ENCODE data around the gene RAPGEF5.

RAPGEF5 gene

DNA sequence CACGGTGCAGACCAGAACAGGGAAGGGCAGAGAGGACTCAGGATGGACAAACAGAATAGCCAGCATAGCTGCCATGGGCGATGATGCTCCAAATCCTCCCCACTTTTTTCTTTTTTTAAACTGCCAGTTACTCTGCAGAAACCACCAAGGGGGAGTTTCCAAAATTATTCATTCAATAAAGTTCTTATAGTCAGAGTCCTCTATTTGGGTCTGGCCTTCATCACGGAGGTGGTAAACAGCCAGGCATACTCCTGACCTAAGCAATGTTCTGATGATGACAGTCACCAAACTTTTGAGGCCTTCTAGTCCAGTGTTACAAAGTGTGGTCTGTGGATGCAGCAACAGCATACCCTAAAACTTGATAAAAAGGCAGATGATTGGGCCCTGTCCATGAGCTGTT is 12.3 kb downstream of the RAPGEF5 start:
- no peak for DNase-seq

DNA sequence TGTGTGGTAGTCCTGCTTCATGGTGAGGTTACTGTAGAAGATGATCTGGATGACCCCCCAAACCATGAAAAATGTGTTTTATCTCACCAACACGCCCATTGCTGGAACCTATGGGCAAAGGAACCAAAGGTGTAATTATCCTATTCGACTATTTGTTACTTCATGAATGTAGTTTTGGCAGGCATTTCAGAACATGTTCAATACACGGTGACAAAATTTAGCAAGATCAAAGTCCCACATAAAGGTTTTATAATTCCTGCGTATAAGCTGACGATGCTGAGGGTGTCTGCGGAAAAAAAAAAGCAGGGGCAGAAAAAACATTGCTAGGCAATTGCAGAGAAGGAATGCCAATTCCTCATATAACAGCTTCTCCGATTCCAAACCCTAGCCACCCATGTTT is 13.3 kb downstream of the RAPGEF5 start:
- DNase-seq, result no peak

DNA sequence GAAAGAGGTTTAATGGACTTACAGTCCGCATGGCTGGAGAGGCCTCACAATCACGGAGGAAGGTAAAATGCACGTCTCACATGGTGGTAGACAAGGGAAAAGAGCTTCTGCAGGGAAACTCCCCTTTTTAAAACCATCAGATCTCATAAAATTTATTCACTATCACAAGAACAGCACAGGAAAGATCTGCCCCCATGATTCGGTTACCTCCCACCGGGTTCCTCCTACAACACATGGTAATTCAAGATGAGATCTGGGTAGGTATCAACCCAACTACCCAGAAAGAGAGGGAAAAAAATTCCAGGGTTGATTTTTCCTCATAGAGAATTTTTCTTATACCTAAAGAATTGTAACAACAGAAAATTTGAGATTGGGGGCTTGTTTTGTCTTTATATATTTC is 13.9 kb downstream of the RAPGEF5 start:
- no peak for DNase-seq

DNA sequence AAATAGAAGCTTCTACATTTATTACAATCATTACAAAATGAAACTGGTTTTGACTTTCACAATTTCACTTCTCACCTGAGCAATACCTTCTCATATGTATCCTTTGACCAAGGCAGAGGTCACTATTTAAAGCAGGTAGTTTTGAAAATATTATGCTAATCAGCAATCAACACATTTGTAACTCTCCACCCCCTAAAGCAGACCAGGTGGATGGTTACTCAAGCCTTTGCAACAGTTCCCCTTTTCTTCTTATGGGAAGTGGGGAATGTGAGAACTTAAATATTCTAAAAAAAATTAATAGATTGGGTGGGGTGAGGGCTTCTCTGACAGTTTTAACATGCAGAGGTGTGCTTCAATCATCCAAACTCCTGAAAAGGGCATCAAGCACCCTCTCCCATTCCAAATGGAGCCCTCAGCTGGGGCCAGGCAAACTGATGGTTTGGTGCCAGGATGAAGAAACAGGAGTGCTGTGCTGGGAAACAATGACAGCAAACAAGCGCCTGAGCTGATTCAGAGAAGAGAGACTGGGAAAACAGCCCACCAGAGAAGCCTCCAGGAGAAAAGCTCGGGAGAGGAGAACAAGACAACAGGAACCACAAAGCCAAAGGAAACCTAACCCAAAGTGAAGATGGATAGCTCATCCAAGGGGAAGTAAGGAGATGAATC is 17.1 kb downstream of the RAPGEF5 start:
- DNase-seq, result no peak

DNA sequence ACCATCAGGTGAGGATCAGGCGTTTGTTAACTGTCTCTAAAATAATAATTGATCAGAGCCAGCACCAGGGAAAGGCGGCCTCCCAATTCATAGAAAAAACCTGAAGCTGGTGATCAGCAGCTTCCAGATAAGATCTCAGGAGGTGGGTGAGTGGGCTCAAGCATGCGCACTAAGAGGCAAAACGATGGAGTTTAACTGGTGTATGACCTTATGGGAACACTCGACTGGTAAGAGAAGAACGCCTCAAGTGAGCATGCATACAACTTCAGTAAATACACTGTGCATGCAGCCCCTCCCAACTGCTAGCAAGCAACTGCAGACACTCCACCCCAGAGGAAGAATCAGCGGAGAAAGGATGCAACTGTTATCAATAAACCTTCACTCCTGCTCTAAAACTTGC is 18.1 kb downstream of the RAPGEF5 start:
- no peak for DNase-seq

DNA sequence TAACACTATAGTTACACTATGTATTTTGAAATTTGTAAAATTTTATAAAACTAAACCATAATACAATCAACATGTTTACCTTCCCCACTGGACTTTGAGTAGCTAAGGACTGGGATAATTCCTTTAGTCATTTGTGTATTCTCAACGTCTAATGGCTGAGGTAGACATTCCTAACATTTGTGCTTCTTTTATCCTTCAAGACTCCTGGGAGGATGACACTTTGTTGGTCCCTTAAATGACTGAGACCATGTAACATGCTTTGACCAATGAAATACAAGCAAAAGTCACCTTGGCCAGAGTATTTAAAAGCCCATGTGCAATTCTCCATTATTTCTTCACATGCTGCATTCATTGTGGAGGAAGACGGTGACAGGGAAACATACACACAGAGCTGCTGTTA is 18.5 kb downstream of the RAPGEF5 start:
- no peak for DNase-seq

DNA sequence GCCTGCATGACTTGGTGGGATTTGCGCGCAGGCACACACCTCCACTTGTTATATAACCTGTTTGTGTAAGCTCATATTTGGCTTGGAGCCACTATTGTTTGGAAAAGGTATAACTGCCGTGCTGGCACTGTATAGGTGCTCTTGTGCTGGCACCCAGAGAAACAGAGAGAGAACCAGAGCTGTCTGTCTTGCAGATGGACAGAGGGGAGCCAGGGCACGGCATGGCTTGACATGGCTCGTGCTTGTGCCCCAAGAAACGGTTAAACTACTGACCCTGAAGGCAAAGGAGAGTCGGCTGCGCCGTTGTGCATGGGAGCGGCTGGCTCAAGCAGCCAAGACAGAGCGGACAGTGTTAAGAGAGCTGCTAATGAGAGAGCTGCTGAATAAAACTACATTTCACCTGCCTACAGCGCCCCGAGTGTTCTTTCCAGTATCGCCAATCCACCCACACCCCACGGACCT is 23.2 kb downstream of the RAPGEF5 start:
- peak in 1 of 2 experiments; percentile 16 for DNase-seq

DNA sequence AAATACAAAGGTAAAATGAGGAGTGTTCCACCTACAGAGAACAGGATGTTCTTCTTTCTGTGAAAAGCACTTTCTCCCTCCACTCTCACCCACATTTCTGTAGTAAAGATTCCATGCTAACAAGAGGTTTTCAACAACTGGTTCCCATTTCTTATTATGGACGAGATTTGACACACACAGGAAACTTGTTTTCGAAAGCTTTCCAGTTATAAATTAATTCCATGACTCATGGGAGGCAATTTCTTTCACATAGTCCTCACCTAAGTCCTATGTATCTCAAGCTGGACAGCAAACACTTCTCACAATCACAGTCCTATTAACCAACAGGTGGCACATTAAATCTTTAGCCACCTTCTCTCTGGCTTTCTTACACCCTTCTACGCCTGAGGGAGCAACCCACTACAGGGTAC is 24.5 kb downstream of the RAPGEF5 start:
- no peak for DNase-seq

DNA sequence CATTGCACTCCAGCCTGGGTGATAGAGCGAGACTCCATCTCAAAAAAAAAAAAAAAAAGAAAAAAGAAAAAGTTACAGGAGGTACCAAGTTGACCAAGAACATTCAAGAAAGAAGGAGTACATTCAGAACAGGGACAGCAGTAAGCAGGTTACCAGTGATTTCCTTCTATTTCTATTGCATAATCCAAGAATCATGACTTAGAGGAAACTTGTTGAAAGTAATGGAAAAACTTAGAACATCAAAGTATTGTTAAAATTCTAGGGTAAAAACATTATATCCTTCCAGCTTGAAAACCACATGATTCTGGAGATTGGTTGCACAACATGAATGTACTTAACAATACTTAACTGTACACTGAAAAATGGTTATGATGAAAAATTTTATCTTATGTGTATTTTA is 25.2 kb downstream of the RAPGEF5 start:
- DNase-seq, result no peak

DNA sequence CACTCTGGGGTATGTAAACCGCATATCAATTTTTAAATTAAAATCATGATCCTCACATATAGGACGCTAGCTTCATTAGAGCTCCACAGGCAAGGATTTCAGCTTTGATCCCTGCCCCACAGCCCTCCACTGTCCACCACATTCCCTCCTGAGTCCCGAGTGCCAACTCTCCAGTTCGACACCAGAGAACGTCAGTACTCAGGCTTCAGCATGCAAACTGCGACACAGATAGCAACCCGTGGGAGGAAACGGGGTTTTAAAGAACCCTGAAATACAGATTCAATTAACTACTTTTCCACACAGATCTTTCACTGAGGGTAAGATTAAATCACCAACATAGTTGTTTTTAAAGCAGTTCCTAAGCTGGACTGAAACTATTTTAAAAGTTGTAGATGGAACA is 26.1 kb downstream of the RAPGEF5 start:
- DNase-seq, result no peak

DNA sequence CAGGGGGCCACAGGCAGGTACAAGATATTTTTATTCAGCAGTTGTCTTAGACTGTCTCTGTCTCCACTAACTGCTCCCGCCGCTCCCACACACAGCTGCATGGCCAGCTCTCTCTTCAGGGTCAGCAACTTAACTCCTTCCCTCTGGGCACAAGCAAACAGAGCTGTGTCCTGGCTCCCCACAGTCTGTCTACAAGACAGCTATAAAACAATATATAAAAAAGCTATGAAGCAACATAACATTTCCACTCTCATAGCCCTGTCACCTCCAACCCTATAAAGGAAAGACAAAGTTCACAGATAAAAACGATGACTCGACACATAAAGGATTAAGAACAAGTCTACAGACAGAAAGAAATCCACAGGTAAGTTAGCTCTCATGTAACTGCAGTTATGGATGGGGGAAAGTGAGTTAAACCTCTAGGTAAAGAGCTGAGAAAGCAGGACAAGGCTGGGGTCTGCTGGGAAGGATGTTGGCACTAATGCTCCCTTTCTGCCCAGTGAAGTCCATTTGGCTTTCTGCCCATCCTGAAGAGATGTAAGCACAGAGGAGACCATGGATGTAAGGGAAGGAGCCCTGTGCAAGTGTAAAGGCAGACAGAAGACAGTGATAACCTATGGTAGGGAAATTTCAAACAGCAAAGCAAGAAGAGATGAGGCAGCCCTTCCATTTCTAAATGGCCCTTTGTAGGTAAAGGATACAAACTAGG is 27.0 kb downstream of the RAPGEF5 start:
- peak in 1 of 2 experiments; percentile 39 for DNase-seq

DNA sequence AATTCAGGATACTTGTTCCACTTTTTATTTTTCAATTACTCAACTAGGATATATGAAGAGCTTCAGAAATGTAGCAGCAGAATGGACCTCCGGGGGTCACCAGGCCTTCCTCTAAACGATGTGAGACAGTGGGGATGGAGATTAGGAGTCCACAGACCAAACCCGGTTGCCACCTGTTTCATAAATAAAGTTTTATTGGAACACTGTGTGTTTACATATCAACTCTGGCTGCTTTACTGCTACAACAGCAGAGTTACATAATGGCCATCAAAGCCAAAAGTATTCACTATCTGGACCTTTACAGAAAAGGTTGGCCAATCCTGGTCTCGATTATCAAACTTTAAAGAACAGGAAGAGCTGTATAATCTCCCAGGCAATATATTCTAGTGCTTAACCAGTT is 30.8 kb downstream of the RAPGEF5 start:
- DNase-seq, result no peak

DNA sequence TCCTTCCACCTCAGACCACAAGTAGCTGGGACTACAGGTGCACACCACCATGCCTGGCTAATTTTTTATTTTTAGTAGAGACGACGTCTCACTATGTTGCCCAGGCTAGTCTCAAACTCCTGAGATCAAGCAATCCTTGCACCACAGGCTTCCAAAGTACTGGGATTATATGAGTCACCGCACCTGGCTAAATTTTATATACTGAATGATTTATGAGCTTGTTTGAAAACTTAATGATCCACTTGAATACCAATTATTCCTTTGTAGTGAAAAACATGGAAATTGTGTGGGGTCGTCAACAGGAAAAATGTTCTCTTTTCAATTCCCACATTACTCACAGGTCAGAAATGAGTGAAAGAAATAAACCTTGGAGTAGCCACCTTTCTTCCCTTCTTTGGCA is 31.3 kb downstream of the RAPGEF5 start:
- no peak for DNase-seq

DNA sequence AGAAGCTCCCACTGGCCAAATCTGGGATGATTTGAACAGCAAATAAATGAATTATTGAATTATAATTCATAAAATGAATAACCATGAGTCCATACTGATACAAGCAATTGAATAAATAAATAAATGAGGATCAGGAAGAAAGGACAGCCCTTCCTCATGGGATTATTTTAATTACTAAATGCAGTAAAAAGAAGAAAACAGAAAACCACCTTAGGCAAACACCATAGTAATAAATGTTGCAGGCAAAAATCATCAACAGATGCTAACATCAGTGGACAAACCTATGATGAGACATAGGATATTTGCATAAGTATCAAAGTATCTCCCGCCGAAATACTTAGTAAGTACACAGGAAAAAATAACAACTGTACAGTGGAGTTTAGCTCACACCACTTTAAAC is 33.2 kb downstream of the RAPGEF5 start:
- DNase-seq, result no peak

DNA sequence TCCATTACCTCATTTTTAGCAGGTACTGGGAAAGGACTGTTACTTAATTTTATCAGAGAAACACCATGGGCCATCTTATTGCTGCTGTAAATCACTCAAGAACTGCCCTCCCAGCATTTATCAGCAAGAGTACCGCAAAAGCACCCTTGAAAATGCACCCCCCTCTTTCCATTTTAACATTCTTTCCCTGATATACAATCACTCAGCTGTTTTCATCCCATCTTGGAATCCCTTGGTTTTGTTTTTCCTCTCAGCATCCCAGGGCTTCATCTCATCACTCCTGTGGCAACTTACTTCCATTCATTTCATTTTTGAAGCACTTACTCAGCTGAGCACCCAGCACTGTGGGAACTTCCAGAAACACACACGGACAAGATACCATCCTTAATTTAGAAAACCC is 36.5 kb downstream of the RAPGEF5 start:
- DNase-seq, result no peak

DNA sequence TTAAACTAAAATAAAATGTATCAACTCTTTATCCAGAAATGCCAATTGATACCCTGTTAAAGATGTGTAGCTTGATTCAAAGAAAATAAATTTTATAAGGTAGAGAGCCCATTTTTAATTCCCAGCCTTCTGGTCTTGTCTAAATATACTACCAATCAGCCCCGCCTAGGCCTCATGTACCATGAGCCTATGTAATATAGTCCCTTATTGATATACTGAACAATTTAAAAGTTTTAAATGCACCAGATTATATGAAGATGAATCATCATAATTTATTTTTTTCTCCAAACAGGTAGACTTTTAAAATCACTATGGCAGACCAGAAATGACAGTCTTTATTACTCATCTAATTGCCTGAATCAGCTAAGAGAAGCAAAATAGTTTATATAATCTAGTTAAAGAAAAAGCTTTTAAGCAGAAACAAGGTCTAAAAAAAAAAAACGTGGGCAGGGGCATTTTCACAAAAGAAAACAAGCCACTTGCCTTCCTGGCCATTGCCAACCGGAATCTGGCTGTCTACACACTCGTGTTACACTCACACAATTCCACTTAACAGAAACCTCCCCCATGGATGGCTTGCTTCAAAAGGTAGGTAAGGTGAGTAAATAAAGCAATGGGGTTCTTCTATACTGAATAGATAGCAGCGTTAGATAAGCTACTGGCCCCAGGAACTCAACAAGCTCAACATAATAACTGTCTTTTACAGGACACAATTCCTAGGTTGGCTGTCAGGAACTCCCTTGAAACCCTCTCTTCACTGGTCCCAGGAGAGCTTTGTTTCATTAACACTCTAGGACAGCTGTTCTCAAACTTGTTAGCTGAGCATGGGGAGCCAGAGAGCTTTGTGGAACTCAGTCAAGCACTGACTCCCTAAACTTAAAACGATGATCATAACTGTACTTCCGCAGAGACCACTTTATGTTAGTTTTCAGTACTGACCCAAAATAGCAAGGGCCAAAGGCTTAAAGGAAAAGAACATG is 37.2 kb downstream of the RAPGEF5 start:
- DNase-seq, result peak; percentile 21 to 37

DNA sequence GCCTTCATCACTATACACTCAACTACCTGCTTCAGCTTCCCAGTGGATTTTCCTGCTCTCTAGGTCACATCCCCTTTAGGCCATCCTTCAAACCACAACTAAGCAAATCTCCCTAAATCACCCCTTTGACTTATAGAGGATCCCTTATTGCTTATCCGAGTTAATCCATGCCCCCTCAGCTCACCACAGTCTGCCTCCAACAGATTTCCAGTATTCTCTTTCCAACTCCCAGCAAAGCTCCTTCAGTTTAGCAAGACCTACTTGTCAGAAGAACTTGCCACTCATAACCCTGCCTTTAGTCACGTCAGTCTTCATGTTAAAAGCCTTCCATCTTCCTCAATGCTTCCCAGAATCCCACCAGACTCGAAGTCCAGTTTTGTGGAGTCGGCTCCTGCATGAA is 38.6 kb downstream of the RAPGEF5 start:
- no peak for DNase-seq

DNA sequence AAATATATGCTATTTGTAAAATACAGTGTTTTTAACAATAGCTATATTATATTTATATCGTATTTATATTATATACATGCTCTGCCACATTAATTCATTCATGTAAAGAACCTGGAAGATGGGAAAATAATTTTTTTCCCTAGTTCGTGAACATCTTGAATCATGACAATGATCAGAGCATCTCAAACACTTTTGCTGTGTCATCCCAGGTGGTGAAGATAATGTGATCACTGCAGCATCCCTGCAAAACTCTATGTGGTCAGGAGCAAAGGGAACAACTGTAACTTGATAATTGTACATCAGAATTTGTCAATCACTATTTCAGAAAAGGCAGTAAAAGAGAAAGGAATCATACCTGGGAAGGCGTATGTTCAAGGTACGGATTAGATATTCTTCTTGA is 39.3 kb downstream of the RAPGEF5 start:
- DNase-seq, result no peak

DNA sequence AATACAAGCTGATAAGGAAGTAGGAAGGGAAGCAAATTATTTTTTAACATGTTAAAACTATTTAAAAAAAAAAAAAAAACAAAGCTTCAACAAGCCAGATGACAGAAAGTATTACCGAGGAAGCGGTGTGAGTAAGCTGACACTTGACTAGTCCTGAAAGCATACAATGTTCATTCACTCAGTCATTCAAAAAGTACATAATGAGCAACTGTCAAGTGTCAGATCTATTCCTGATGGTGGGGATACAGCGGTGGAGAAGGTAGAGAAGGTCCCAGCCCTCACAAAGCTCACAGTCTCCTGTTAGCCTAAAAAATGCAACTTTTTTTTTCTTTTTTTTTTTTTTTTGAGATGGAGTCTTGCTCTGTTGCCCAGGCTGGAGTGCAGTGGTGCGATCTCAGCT is 40.0 kb downstream of the RAPGEF5 start:
- DNase-seq, result no peak

DNA sequence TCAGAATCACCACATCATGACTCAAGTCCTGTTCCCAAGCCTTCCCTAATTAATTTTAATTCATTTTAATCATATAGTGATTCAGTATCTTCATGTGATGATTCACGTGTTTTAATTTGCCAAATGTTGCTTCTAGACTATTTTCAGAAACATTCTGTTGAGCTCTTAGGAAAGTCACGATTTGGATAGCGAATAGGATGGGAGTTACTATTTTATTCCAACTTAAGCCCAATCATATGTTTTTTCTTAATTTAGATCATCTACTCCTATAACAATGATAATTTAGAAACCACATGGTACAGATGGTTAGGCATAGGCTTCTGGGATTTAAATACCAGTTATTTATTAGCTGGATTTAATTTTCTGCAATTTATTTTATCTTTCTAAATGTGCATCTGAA is 49.1 kb downstream of the RAPGEF5 start:
- DNase-seq, result no peak

DNA sequence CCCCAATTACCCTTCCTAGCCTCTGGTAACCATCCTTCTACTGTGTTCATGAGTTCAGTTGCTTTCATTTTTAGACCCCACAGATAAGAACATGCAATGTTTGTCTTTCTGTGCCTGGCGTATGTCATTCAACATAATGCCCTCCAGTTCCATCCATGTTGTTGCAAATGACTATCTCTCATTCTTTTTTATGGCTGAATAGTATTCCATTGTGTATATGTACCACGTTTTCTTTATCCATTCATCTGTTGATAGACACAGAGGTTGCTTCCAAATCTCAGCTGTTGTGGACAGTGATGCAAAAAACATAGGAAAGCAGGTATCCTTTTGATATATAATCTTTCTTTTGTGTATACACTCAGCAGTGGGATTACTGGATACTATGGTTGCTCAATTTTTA is 51.2 kb downstream of the RAPGEF5 start:
- DNase-seq, result no peak

DNA sequence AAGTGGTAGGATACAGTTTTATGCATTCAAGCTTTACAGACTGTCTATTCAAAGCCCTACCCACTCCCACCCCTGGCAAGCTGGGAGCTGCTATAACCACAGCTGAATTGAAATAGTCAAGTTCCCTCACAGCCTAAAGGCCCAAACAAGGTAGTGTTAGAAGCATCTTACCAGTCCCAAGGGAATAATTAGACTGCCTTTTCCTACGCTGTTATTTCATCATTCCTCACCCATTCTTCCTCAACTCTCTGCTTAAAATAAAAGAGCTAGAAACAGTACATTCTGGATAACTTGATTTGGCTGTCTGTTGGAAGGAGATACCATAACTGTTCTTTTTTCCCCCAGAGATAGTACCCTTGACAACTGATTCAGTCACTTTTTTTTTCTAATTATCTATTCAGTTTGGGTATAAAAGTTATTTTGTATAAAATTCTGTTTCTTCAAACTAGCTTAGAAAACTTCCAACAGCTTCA is 54.0 kb downstream of the RAPGEF5 start:
- no peak for DNase-seq

DNA sequence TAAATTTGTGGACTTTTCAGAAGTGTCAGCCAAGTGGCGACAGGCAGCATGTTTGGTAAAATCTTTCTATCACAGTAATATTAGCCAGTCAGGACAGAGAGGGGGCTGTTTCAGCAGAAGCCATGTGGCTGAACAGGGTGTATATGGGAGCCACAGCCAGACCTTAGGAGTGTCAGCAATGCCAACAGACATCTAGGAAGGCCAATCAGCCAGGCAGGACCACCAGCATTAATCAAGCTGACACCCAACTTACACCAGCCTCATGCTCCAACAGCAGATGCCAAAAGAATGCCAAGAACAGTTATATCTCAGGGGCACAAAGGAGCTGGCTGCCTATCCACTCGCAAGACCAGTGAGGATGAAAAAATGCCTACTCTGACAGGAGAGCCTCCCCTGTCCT is 54.8 kb downstream of the RAPGEF5 start:
- DNase-seq, result no peak

All from SHP77 (cell line).